GM12878 (cell line): ENCODE results near the gene BOLA1. TPM values are rescaled to one million over a fixed set of nuclear protein-coding genes. Genes with fewer than 3 reads are reported as not detected.

Experiments
- ATAC-seq: fragments of 200-7000 bp; cut with Tn5 transposase; 3 replicates; pipeline ENCODE4 v1.9.1; 2020; ENCODE audit warnings: mild to moderate bottlenecking, moderate library complexity
- BruUV-seq: library from RNA; stranded (reverse); fragments of 400-500 nt; replicated peaks from 2 replicates; lab custom pipeline; 2021; lab: Mats Ljungman, UMichigan
- CTCF ChIA-PET: fragments of 300-600 bp; sonication (Branson Sonifier 250); formaldehyde crosslinking; extraction: SDS; loops from one replicate; lab custom pipeline; 2021; ENCODE audit warnings: inconsistent platforms; lab: Yijun Ruan, JAX
- POLR2A ChIA-PET: fragments of 350-600 bp; formaldehyde crosslinking; extraction: SDS; loops from one replicate; lab custom pipeline; 2021; ENCODE audit warnings: inconsistent platforms; lab: Charles Lee
- RAD21 ChIA-PET: fragments of 300-600 bp; sonication (Branson Sonifier 250); formaldehyde crosslinking; loops from one replicate; lab custom pipeline; 2023; ENCODE audit warnings: antibody characterized with exemption; ENCODE audit not compliant: unreplicated experiment; lab: Charles Lee
- SMC1A ChIA-PET: fragments of 300-600 bp; sonication (Branson Sonifier 250); formaldehyde crosslinking; loops from one replicate; lab custom pipeline; 2023; ENCODE audit not compliant: unreplicated experiment, uncharacterized antibody; lab: Charles Lee
- DNase-seq: peaks from one replicate; pipeline ENCODE4 v3.0.0-alpha.2; 2011; ENCODE audit warnings: low read depth, low spot score
- FAIRE-seq: peaks from 3 replicates; lab custom pipeline; 2011; peaks lifted over from hg19 to GRCh38; lab: Jason Lieb, UNC
- H2AFZ ChIP-seq: 2 replicates; pipeline ENCODE4 v1.6.0; 2011; ENCODE audit warnings: low read depth, low read length, control low read depth; ENCODE audit not compliant: control insufficient read depth
- H3K27ac ChIP-seq: 2 replicates; pipeline ENCODE4 v1.5.1; 2011; ENCODE audit warnings: control low read depth; ENCODE audit not compliant: control insufficient read depth, insufficient read depth
- H3K27me3 ChIP-seq, 2 experiments: replicated peaks in 1 of 2; 2 replicates each; pipeline versions ENCODE4 v1.6.0 to v1.6.1; 2011; ENCODE audit warnings: low read length in 1 of 2; ENCODE audit not compliant: control insufficient read depth in 2 of 2, insufficient read depth in 2 of 2
- H3K36me3 ChIP-seq, 2 experiments: 2 replicates each; pipeline ENCODE4 v1.5.1; 2011; ENCODE audit warnings: low read length in 1 of 2; ENCODE audit not compliant: control insufficient read depth in 2 of 2, insufficient read depth in 2 of 2
- H3K4me1 ChIP-seq: 2 replicates; pipeline ENCODE4 v1.6.1; 2011; ENCODE audit warnings: mild to moderate bottlenecking, low read length, moderate library complexity, mixed read lengths; ENCODE audit not compliant: control insufficient read depth, insufficient read depth
- H3K4me2 ChIP-seq: 2 replicates; pipeline ENCODE4 v1.6.0; 2011; ENCODE audit warnings: control low read depth; ENCODE audit not compliant: control insufficient read depth, insufficient read depth
- H3K4me3 ChIP-seq: fragments of 200-600 bp; sonication (generic); 2 replicates; pipeline ENCODE4 v1.5.1; 2016
- H3K79me2 ChIP-seq: 2 replicates; pipeline ENCODE4 v1.6.0; 2011; ENCODE audit warnings: low read length; ENCODE audit not compliant: control insufficient read depth, insufficient read depth
- H3K9ac ChIP-seq: 2 replicates; pipeline ENCODE4 v1.8.0; 2011; ENCODE audit warnings: low read length, control low read depth, mixed read lengths; ENCODE audit not compliant: control insufficient read depth, insufficient read depth
- H3K9me3 ChIP-seq: replicated peaks from 3 replicates; pipeline ENCODE4 v1.5.1; 2011; ENCODE audit warnings: mild to moderate bottlenecking, low read length; ENCODE audit not compliant: control insufficient read depth, insufficient read depth
- H4K20me1 ChIP-seq: 2 replicates; pipeline ENCODE4 v1.6.0; 2011; ENCODE audit not compliant: control insufficient read depth, insufficient read depth
- ASH2L ChIP-seq: fragments of 300-600, 200-600 bp; sonication (generic); IDR thresholded peaks from 2 replicates; pipeline ENCODE4 v1.6.1; 2017; ENCODE audit warnings: low read depth, mild to moderate bottlenecking, borderline replicate concordance
- ATF7 ChIP-seq: fragments of 450-650 bp; IDR thresholded peaks from 2 replicates; pipeline ENCODE4 v1.6.1; 2016; ENCODE audit warnings: low read depth, mild to moderate bottlenecking
- CREB1 ChIP-seq: IDR thresholded peaks from 2 replicates; pipeline ENCODE4 v1.6.1; 2012; ENCODE audit warnings: low read depth, mild to moderate bottlenecking, inconsistent platforms
- EED ChIP-seq: sonication (generic); IDR thresholded peaks from 2 replicates; pipeline ENCODE4 v1.6.1; 2016; ENCODE audit warnings: antibody characterized with exemption, low read depth
- MYC ChIP-seq: IDR thresholded peaks from 2 replicates; pipeline ENCODE4 v1.6.1; 2011; ENCODE audit warnings: mild to moderate bottlenecking, low read length, moderate library complexity, inconsistent platforms; ENCODE audit not compliant: insufficient read depth, insufficient replicate concordance, insufficient read length, severe bottlenecking
- NFIC ChIP-seq: IDR thresholded peaks from 2 replicates; pipeline ENCODE4 v1.6.1; 2012; ENCODE audit warnings: low read depth, mild to moderate bottlenecking, inconsistent platforms, low read length, moderate library complexity
- POLR2AphosphoS2 ChIP-seq: IDR thresholded peaks from 2 replicates; pipeline ENCODE4 v1.6.1; 2011; ENCODE audit warnings: low read depth, mild to moderate bottlenecking, low read length, improper control_type of control experiment, moderate library complexity
- RB1 ChIP-seq: fragments of 450-650 bp; formaldehyde crosslinking; IDR thresholded peaks from 2 replicates; pipeline ENCODE4 v1.6.1; 2017; ENCODE audit warnings: mild to moderate bottlenecking, borderline replicate concordance
- SIN3A ChIP-seq: IDR thresholded peaks from 2 replicates; pipeline ENCODE4 v1.6.1; 2012; ENCODE audit warnings: low read depth, low read length, improper control_type of control experiment
- ZNF384 ChIP-seq: IDR thresholded peaks from 2 replicates; pipeline ENCODE4 v1.6.1; 2012; ENCODE audit warnings: low read depth, mild to moderate bottlenecking, low read length, improper control_type of control experiment, borderline replicate concordance
- ZNF622 ChIP-seq: fragments of 450-650 bp; IDR thresholded peaks from 2 replicates; pipeline ENCODE4 v1.6.1; 2017; ENCODE audit warnings: mild to moderate bottlenecking, inconsistent platforms
- ZZZ3 ChIP-seq: IDR thresholded peaks from 2 replicates; pipeline ENCODE4 v1.6.1; 2011; ENCODE audit warnings: low read depth; ENCODE audit not compliant: control insufficient read depth, insufficient read length
- WGBS: methylation state at CpG from one replicate; pipeline ENCODE4 v1.1.6; 2016; ENCODE audit warnings: low lambda C conversion rate; ENCODE audit not compliant: insufficient replicate concordance, insufficient coverage; ENCODE audit errors: missing lambda C conversion rate; 5-methylcytosine and 5-hydroxymethylcytosine counted together
- in situ Hi-C: fragments of 300-500 bp; cut with MboI; formaldehyde crosslinking; loops from 9 replicates; pipeline ENCODE4 v1.14.3; 2018; ENCODE audit warnings: mixed read lengths
- intact Hi-C: fragments of 100-400 bp; cut with micrococcal nuclease; formaldehyde crosslinking; loops from one replicate; pipeline ENCODE4 v1.14.2; 2022; ENCODE audit not compliant: unreplicated experiment
- polyA plus RNA-seq, 11 experiments: library from polyadenylated mRNA; depleted of rRNA in 4 of 11; unstranded in 6 of 11; stranded (reverse) in 5 of 11; fragments of >200 nt; fragmentation: Nextera tagmentation in 4 of 11; fragmentation: Illumina TruSeq in 1 of 11; extraction: Ambion mirVana in 4 of 11; extraction: Trizol in 1 of 11; gene quantifications; 1 replicate in 1 of 11; 2 replicates in 10 of 11; pipeline versions ENCODE4 v1.2.1 to v1.2.3, GENCODE V29; 2011 to 2016; ENCODE audit warnings: inconsistent platforms in 2 of 11, missing spikeins in 2 of 11, low read depth in 1 of 11
- total RNA-seq, 4 experiments: library from RNA; depleted of rRNA in 3 of 4; stranded (reverse); fragments of >200 nt in 3 of 4; fragmentation: Illumina TruSeq in 1 of 4; extraction: Trizol in 1 of 4; gene quantifications; 2 replicates each; pipeline versions ENCODE4 v1.2.1 to v1.2.3, GENCODE V29; 2013 to 2021
- TF ChIP-seq, protein P1 (sequence below): fragments of 450-650 bp; conservative IDR thresholded peaks from 2 replicates; pipeline ENCODE4 v1.6.1; 2017; ENCODE audit warnings: mild to moderate bottlenecking, moderate library complexity
- TF ChIP-seq, protein P2 (sequence below): IDR thresholded peaks from 2 replicates; pipeline ENCODE4 v1.6.1; 2012; ENCODE audit warnings: low read depth, low read length, improper control_type of control experiment
- TF ChIP-seq, protein P3 (sequence below): fragments of 450-650 bp; IDR thresholded peaks from 2 replicates; pipeline ENCODE4 v1.6.1; 2016; ENCODE audit warnings: mild to moderate bottlenecking, moderate library complexity, borderline replicate concordance

Gene BOLA1
- total and polyA plus RNA-seq, 10 of the 15 experiments (the other 5 are each of a cell fraction or from before 2014, with no cell fraction given), result 0.74 to 18.7 (median 11.3) TPM

DNA sequence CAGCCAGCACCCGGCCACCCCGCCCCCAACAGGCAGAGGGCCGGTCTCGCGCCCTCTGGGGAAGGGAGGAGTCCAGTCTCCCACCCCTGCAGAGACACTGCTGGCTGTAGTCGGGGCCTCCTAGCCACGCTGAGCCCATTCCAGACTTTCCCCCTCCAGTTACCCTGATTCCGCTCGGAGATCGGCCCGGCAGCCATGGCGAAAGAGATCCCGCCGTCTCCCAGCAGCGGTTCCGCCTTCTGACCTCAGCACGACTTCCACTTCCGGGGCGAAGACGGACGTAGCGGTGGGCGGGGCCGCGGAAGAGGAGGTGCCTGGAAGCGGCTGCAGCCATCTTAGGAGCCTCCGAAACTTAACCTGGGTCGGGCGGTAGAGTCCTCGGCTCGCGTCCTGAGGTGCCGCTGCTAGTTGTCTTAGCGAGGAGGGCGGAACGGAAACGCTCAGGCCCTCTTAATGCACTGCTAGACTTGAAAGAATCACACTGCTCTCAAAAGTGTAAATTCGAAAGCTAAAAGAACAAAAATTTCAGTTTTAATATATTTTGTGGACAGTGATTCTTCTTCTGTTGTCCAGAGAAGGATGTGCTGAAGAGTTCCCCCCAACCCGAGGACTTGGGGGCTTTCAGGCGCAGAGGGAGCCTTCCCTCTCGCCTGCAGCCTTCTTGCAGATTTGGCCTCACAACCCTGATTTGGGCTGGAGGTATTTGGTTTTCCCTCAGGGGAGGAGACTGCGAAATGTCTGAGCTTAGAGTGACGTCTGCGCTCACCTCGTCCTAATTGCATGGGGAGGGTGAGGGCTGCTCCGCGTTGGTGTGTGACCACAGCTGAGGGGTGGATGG, 28.4 kb downstream of the BOLA1 start, which contains the start of gene SF3B4:
Gene SF3B4, minus strand, starts transcription at position 241 of the 838 bp plus-strand sequence. Its CDS starts 44 bp downstream, at position 197.
- Histone ChIP-seq H4K20me1 (no peaks in the 10 kb centered on the region), H3K27me3 (no peaks in the 10 kb centered on the region), H3K36me3 (peaks cover 7 to 11% of the 10 kb centered on the region in 2 experiments), H3K4me1 (peaks cover 10% of the 10 kb centered on the region), H3K27ac (peak within 1 kb of the TSS; percentile 92), H3K4me3 (peak within 1 kb of the TSS; percentile 99), H3K9ac (peak within 1 kb of the TSS; percentile 93), H3K4me2 (peak within 1 kb of the TSS; percentile 86), H3K9me3 (no peaks in the 10 kb centered on the region), H3K79me2 (peaks cover 28% of the 10 kb centered on the region), H2AFZ (peak within 1 kb of the TSS; percentile 83)
- POLR2A ChIA-PET, result interaction anchor here (0.5 to 3.3 kb wide), 7 partner anchors 8 to 234 kb away, joined by 3 to 31 read pairs (median 5); partner anchors contain the start of genes MTMR11 and OTUD7B
- peak; percentile 94 for FAIRE-seq
- CTCF ChIA-PET, result interaction anchor here (1.0 to 2.2 kb wide), 4 partner anchors 10 to 259 kb away, joined by 3 to 11 read pairs (median 6); partner anchors contain the start of gene MTMR11
- RAD21 ChIA-PET, result interaction anchor here (1.0 to 1.3 kb wide), 5 partner anchors 10 to 82 kb away, joined by 3 to 10 read pairs (median 3); a partner anchor contains a TSS
- DNase-seq, result peak; percentile 72
- intact Hi-C loops (no loop called here), in situ Hi-C loops (no loop called here)
- BruUV-seq, result TSS peak; percentile 99
- SMC1A ChIA-PET, result interaction anchor here (1.7 to 2.6 kb wide), 2 partner anchors 10 to 41 kb away, joined by 10 to 14 read pairs; partner anchors contain the start of gene MTMR11
- peak; percentile 98 for ATAC-seq
- 2% methylated on average over 46 of the region's 47 CpGs for WGBS
- no peak for TF ChIP-seq ZNF384
- no peak for TF ChIP-seq NFIC
- TF ChIP-seq POLR2AphosphoS2, result peak; percentile 95
- no peak for TF ChIP-seq MYC
- TF ChIP-seq, protein P1, sequence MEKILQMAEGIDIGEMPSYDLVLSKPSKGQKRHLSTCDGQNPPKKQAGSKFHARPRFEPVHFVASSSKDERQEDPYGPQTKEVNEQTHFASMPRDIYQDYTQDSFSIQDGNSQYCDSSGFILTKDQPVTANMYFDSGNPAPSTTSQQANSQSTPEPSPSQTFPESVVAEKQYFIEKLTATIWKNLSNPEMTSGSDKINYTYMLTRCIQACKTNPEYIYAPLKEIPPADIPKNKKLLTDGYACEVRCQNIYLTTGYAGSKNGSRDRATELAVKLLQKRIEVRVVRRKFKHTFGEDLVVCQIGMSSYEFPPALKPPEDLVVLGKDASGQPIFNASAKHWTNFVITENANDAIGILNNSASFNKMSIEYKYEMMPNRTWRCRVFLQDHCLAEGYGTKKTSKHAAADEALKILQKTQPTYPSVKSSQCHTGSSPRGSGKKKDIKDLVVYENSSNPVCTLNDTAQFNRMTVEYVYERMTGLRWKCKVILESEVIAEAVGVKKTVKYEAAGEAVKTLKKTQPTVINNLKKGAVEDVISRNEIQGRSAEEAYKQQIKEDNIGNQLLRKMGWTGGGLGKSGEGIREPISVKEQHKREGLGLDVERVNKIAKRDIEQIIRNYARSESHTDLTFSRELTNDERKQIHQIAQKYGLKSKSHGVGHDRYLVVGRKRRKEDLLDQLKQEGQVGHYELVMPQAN, result peak; percentile 54
- TF ChIP-seq, protein P2, sequence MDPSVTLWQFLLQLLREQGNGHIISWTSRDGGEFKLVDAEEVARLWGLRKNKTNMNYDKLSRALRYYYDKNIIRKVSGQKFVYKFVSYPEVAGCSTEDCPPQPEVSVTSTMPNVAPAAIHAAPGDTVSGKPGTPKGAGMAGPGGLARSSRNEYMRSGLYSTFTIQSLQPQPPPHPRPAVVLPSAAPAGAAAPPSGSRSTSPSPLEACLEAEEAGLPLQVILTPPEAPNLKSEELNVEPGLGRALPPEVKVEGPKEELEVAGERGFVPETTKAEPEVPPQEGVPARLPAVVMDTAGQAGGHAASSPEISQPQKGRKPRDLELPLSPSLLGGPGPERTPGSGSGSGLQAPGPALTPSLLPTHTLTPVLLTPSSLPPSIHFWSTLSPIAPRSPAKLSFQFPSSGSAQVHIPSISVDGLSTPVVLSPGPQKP, result peak; percentile 78
- no peak for TF ChIP-seq ZZZ3
- TF ChIP-seq ASH2L, result peak; percentile 81; the same call in 1 of the 2 replicates
- no peak for TF ChIP-seq ZNF622
- TF ChIP-seq SIN3A, result peak; percentile 80
- peak; percentile 55; the same call in 1 of the 2 replicates for TF ChIP-seq ATF7
- TF ChIP-seq CREB1, result peak; percentile 93
- TF ChIP-seq, protein P3, sequence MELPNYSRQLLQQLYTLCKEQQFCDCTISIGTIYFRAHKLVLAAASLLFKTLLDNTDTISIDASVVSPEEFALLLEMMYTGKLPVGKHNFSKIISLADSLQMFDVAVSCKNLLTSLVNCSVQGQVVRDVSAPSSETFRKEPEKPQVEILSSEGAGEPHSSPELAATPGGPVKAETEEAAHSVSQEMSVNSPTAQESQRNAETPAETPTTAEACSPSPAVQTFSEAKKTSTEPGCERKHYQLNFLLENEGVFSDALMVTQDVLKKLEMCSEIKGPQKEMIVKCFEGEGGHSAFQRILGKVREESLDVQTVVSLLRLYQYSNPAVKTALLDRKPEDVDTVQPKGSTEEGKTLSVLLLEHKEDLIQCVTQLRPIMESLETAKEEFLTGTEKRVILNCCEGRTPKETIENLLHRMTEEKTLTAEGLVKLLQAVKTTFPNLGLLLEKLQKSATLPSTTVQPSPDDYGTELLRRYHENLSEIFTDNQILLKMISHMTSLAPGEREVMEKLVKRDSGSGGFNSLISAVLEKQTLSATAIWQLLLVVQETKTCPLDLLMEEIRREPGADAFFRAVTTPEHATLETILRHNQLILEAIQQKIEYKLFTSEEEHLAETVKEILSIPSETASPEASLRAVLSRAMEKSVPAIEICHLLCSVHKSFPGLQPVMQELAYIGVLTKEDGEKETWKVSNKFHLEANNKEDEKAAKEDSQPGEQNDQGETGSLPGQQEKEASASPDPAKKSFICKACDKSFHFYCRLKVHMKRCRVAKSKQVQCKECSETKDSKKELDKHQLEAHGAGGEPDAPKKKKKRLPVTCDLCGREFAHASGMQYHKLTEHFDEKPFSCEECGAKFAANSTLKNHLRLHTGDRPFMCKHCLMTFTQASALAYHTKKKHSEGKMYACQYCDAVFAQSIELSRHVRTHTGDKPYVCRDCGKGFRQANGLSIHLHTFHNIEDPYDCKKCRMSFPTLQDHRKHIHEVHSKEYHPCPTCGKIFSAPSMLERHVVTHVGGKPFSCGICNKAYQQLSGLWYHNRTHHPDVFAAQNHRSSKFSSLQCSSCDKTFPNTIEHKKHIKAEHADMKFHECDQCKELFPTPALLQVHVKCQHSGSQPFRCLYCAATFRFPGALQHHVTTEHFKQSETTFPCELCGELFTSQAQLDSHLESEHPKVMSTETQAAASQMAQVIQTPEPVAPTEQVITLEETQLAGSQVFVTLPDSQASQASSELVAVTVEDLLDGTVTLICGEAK, result peak; percentile 96
- no peak; the same call in 1 of the 2 replicates for TF ChIP-seq RB1
- TF ChIP-seq EED, result no peak
